Neural crest cell (in vitro differentiated cells): ENCODE results near the gene ARMH1. TPM values are rescaled to one million over a fixed set of nuclear protein-coding genes. Genes with fewer than 3 reads are reported as not detected.
"Not testable (repeated sequence)": the region's sequence is repeated elsewhere in the genome, so short reads cannot be mapped to it uniquely, and the experiment has no call there.

Experiments
- DNase-seq: peaks from one replicate; pipeline ENCODE4 v3.0.0; 2021; ENCODE audit warnings: low read depth, mixed read lengths, low spot score
- H3K27ac Mint-ChIP-seq: one replicate; pipeline ENCODE4 v1.8.0; 2021; ENCODE audit warnings: mild to moderate bottlenecking, mixed read lengths; ENCODE audit not compliant: unreplicated experiment
- H3K27me3 Mint-ChIP-seq: 2 replicates; pipeline ENCODE4 v1.8.0; 2021; ENCODE audit warnings: low read depth, mild to moderate bottlenecking, mixed read lengths
- H3K36me3 Mint-ChIP-seq: 2 replicates; pipeline ENCODE4 v1.8.0; 2021; ENCODE audit warnings: low read depth, mild to moderate bottlenecking, mixed read lengths
- H3K4me1 Mint-ChIP-seq: 2 replicates; pipeline ENCODE4 v1.8.0; 2021; ENCODE audit warnings: mixed read lengths
- H3K4me3 Mint-ChIP-seq: one replicate; pipeline ENCODE4 v1.8.0; 2021; ENCODE audit warnings: mild to moderate bottlenecking, mixed read lengths
- H3K9me3 Mint-ChIP-seq: 2 replicates; pipeline ENCODE4 v1.8.0; 2021; ENCODE audit warnings: mixed read lengths
- CTCF ChIP-seq: fragments of 200-600 bp; sonication (generic); conservative IDR thresholded peaks from 2 replicates; pipeline ENCODE4 v1.5.0; 2021; ENCODE audit warnings: antibody characterized with exemption, mild to moderate bottlenecking
- total RNA-seq: library from RNA; stranded (reverse); gene quantifications from 2 replicates; pipeline ENCODE4 v1.2.1, GENCODE V29; 2021

The ARMH1 gene
- total RNA-seq, 1 donor from 2014 or later: 5.6 TPM

DNA sequence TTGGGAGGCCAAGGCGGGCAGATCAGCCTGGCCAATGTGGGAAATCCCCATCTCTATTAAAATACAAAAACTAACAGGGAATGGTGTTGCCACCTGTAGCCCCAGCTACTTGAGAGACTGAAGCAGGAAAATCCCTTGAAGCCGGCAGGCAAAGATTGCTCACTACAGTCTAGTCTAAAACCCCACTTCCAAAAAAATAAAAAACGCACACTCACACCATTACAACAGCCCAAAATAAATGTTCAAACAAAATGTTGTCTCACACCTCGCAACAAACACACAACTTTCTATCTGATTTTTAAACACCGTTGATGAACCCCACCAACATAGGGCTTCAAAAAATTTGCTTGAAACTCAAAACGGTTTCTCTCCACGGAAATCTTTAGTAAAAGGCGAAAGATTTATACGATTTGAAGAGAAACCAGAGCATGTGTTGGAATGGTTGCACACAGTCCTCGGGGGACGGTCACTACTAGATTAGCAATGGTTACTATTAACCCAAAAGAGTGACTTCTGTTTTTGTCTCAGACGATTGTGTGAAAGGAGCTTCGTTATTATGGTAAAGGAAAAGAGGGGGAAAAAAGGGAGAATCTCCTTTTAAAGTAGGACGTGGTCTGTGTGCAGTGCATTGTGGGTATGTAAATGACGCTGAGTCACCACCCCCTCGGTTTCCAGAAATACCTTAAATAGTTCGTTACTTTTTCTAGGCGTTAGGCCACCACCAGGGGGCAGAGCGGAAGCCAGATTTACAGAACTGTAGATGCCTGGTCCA, 56.4 kb downstream of the ARMH1 start, which contains the start of gene RNU5D-1:
RNU5D-1 (minus strand) TSS at position 430 of the 772 bp plus-strand sequence.
- DNase-seq: peak; percentile 93
- H3K27ac Mint-ChIP-seq: peak within 1 kb of the TSS; percentile 100
- H3K4me3 Mint-ChIP-seq: peak within 1 kb of the TSS; percentile 73
- peak; percentile 89 for TF ChIP-seq CTCF
- H3K9me3 Mint-ChIP-seq: no peaks in the 10 kb centered on the region
- H3K4me1 Mint-ChIP-seq: peaks cover 17% of the 10 kb centered on the region
- H3K27me3 Mint-ChIP-seq: peaks cover 5% of the 10 kb centered on the region
- no peaks in the 10 kb centered on the region for H3K36me3 Mint-ChIP-seq

GRCh38 chr1:44733365-44733764, 58.9 kb downstream of the ARMH1 start:
- no peak for DNase-seq
- H3K4me1 Mint-ChIP-seq: peaks cover 17% of the 10 kb centered on the region
- no peak overlapping the region for H3K27ac Mint-ChIP-seq
- no peaks in the 10 kb centered on the region for H3K36me3 Mint-ChIP-seq
- H3K4me3 Mint-ChIP-seq: no peak overlapping the region
- no peaks in the 10 kb centered on the region for H3K9me3 Mint-ChIP-seq
- H3K27me3 Mint-ChIP-seq: peaks cover 5% of the 10 kb centered on the region
- no peak for TF ChIP-seq CTCF

DNA sequence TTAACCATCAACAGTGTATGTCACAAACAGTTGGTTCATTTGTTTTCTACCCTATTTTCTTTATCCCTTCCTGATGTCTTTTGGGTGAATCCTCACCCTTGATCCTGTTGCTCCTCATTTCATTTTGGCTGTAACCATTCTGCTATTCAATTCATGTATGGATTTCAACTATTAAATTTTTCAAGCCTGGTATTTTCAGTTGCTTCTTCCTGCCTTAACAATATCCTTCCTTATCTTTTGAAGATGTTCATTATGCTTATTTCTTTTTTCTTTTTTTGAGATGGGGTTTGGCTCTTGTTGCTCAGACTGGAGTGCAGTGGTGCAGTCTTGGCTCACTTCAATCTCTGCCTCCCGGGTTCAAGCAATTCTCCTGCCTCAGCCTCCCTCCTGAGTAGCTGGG, 59.3 kb downstream of the ARMH1 start:
- Mint-ChIP-seq H3K27me3 (peaks cover 5% of the 10 kb centered on the region), H3K27ac (no peak overlapping the region), H3K4me3 (no peak overlapping the region), H3K36me3 (no peaks in the 10 kb centered on the region), H3K9me3 (no peaks in the 10 kb centered on the region), H3K4me1 (peaks cover 17% of the 10 kb centered on the region)
- no peak for DNase-seq
- TF ChIP-seq CTCF: no peak

GRCh38 chr1:44735992-44736391, 61.5 kb downstream of the ARMH1 start:
- peak overlapping the region; percentile 16 for H3K4me3 Mint-ChIP-seq
- no peaks in the 10 kb centered on the region for H3K9me3 Mint-ChIP-seq
- no peak overlapping the region for H3K27ac Mint-ChIP-seq
- peaks cover 28% of the 10 kb centered on the region for H3K4me1 Mint-ChIP-seq
- DNase-seq: no peak
- H3K36me3 Mint-ChIP-seq: no peaks in the 10 kb centered on the region
- TF ChIP-seq CTCF: no peak
- peaks cover 1% of the 10 kb centered on the region for H3K27me3 Mint-ChIP-seq

- not testable (repeated sequence) for H3K9me3 Mint-ChIP-seq, H3K36me3 Mint-ChIP-seq, DNase-seq, H3K27ac Mint-ChIP-seq, H3K27me3 Mint-ChIP-seq
- Mint-ChIP-seq H3K4me3 (peak overlapping the region; percentile 98), H3K4me1 (peaks cover 29% of the 10 kb centered on the region)
Observed at GRCh38 chr1:44738953-44739306, 64.4 kb downstream of the ARMH1 start.
